Measurements from ENCODE around the gene NRROS. TPM values are rescaled to one million over a fixed set of nuclear protein-coding genes. Genes with fewer than 3 reads are reported as not detected.

The NRROS gene
- total and polyA plus RNA-seq, 2 of the 13 experiments (the other 11 are each of a cell fraction or from before 2014, with no cell fraction given) = not detected

DNA sequence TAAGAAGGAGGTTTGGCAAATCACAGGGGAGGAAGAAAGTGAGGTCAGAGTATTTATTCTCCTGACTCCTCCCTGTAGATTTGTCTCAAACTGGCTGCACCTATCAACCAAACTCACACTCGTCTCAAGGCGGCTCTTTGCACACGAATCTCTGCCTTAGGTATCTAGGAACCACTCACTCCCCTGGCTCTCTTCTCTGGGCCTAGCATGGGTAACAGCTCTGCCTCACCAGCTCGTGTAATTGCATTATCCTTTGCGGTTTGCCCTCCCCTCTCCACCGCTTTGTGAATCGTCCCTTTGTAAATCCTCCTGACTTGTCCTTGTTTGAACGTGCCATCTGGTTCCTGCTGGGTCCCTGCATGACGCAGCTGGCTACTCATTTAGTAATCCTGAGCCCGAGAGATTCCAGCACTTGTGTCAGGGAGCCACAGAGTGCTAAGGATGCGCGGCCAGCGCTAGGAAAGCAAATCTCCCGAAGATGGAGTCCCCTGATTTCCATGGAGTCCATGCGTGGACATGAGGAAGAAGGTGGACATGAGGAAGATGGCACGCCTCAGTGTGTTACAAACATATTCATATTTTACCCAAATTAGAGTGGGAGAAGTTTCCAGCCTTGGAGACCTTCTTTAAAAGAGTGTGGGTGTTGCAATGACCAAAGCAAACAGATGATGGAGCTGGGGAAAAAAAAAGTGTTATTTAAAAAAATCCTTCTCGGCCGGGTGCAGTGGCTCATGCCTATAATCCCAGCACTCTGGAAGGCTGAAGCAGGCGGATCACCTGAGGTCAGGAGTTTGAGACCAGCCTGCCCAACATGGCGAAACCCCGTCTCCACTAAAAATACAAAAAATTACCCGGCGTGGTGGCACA is 26.7 kb downstream of the NRROS start (continued):
- TF ChIP-seq, protein P1, sequence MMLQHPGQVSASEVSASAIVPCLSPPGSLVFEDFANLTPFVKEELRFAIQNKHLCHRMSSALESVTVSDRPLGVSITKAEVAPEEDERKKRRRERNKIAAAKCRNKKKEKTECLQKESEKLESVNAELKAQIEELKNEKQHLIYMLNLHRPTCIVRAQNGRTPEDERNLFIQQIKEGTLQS (CRISPR knock-in tag; IDR thresholded peaks at IDR 0.05) = peak; percentile 40; the same call in 1 of the 2 replicates
- TF ChIP-seq GLI4 (CRISPR knock-in tag; IDR thresholded peaks at IDR 0.05; ENCODE audit: borderline replicate concordance) (no peak), XRCC5 (optimal IDR thresholded peaks at IDR 0.05; ENCODE audit: low read length) (peak; percentile 69), HMG20A (CRISPR knock-in tag; IDR thresholded peaks at IDR 0.05; ENCODE audit: borderline replicate concordance) (peak; percentile 56; the same call in 1 of the 2 replicates), NONO (IDR thresholded peaks at IDR 0.05) (no peak), NONO (CRISPR knock-in tag; conservative IDR thresholded peaks at IDR 0.05) (no peak), PRPF4 (IDR thresholded peaks at IDR 0.05; ENCODE audit: low read depth, low read length, poor library complexity, severe bottlenecking) (no peak), MYPOP (CRISPR knock-in tag; IDR thresholded peaks at IDR 0.05) (no peak; the same call in 1 of the 2 replicates), ZNF709 (CRISPR knock-in tag; IDR thresholded peaks at IDR 0.05) (no peak), ZNF557 (CRISPR knock-in tag; IDR thresholded peaks at IDR 0.05) (no peak), ZBTB21 (CRISPR knock-in tag; IDR thresholded peaks at IDR 0.05) (peak; percentile 58; the same call in 1 of the 2 replicates), HMGA1 (CRISPR knock-in tag; conservative IDR thresholded peaks at IDR 0.05) (no peak), XBP1 (CRISPR knock-in tag; IDR thresholded peaks at IDR 0.05) (no peak), HNRNPLL (IDR thresholded peaks at IDR 0.05; ENCODE audit: low read depth, low read length, poor library complexity, severe bottlenecking) (peak; percentile 42), ZNF337 (CRISPR knock-in tag; IDR thresholded peaks at IDR 0.05; ENCODE audit: borderline replicate concordance, low read depth) (no peak), MIER2 (CRISPR knock-in tag; IDR thresholded peaks at IDR 0.05) (0 out of 2 replicates have a peak, but pooled peaks have one; percentile 33), ZFP90 (CRISPR knock-in tag; IDR thresholded peaks at IDR 0.05; ENCODE audit: borderline replicate concordance) (no peak)
- TF ChIP-seq, protein P2, sequence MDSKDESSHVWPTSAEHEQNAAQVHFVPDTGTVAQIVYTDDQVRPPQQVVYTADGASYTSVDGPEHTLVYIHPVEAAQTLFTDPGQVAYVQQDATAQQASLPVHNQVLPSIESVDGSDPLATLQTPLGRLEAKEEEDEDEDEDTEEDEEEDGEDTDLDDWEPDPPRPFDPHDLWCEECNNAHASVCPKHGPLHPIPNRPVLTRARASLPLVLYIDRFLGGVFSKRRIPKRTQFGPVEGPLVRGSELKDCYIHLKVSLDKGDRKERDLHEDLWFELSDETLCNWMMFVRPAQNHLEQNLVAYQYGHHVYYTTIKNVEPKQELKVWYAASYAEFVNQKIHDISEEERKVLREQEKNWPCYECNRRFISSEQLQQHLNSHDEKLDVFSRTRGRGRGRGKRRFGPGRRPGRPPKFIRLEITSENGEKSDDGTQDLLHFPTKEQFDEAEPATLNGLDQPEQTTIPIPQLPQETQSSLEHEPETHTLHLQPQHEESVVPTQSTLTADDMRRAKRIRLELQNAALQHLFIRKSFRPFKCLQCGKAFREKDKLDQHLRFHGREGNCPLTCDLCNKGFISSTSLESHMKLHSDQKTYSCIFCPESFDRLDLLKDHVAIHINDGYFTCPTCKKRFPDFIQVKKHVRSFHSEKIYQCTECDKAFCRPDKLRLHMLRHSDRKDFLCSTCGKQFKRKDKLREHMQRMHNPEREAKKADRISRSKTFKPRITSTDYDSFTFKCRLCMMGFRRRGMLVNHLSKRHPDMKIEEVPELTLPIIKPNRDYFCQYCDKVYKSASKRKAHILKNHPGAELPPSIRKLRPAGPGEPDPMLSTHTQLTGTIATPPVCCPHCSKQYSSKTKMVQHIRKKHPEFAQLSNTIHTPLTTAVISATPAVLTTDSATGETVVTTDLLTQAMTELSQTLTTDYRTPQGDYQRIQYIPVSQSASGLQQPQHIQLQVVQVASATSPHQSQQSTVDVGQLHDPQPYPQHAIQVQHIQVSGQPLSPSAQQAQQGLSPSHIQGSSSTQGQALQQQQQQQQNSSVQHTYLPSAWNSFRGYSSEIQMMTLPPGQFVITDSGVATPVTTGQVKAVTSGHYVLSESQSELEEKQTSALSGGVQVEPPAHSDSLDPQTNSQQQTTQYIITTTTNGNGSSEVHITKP (CRISPR knock-in tag; IDR thresholded peaks at IDR 0.05; ENCODE audit: low read depth) = 0 out of 2 replicates have a peak, but pooled peaks have one; percentile 44

Data from HepG2 (cell line).